GM19238 (cell line): ENCODE results near the gene FMO4.
"Not testable (repeated sequence)": the region's sequence is repeated elsewhere in the genome, so short reads cannot be mapped to it uniquely, and the experiment has no call there.

ENCODE experiments used
- DNase-seq: peaks from one replicate; pipeline ENCODE4 v3.0.0; 2011; ENCODE audit warnings: low spot score; ENCODE audit not compliant: insufficient read length

The FMO4 gene

DNA sequence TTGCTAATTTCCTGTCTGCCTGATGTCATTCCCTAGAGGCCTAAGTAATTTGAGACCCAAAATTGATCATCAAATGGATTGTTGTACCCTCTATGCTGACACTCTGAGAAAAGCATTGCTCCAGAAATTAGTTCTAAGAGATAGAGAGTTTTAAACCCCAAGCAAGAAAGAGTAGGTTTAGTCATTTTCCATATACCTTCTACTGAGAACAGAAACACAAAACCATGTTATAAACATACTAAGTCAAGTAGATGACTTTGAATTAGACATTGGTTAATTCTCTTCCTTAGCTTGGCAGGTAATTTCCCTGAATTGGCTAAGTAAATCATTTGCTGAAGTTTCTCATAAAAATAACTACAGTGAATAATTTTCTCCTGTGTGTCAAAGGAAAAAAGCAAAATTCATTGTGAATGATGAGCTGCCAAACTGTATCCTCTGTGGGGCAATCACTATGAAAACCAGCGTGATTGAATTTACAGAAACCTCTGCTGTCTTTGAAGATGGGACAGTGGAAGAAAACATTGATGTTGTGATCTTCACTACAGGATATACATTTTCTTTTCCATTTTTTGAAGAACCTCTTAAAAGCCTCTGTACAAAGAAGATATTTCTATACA, 20.1 kb downstream of the FMO4 start:
- DNase-seq = no peak

DNA sequence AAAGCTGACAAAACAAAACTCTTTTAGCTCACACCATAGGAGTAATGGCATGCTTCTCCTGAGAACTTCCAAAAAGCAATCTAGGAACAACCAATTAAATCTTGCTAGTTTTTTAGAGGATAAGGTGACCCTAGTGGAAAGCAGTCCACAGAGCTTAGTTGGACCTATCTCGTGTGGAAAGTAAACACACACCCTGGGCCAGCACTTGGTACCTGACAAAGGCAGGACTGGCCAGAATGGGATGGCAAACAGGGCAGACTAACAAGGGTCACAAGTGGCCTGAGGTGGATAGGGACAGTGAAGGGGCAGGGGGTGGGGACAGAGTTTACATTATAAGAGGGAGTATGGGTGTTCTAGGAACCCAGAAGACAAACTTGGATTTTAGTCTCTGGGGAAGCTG, 22.0 kb downstream of the FMO4 start:
- DNase-seq = no peak

DNA sequence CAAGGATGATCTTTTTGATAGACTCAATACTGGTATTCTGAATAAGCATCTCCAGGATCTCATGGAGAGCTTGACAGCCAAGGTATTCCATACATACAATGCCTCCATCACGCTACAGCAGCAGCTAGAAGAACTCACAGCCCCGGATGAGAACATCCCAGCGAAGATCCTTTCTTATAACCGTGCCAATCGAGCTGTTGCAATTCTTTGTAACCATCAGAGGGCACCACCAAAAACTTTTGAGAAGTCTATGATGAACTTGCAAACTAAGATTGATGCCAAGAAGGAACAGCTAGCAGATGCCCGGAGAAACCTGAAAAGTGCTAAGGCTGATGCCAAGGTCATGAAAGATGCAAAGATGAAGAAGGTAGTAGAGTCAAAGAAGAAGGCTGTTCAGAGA, 25.4 kb downstream of the FMO4 start:
- DNase-seq = not testable (repeated sequence)

DNA sequence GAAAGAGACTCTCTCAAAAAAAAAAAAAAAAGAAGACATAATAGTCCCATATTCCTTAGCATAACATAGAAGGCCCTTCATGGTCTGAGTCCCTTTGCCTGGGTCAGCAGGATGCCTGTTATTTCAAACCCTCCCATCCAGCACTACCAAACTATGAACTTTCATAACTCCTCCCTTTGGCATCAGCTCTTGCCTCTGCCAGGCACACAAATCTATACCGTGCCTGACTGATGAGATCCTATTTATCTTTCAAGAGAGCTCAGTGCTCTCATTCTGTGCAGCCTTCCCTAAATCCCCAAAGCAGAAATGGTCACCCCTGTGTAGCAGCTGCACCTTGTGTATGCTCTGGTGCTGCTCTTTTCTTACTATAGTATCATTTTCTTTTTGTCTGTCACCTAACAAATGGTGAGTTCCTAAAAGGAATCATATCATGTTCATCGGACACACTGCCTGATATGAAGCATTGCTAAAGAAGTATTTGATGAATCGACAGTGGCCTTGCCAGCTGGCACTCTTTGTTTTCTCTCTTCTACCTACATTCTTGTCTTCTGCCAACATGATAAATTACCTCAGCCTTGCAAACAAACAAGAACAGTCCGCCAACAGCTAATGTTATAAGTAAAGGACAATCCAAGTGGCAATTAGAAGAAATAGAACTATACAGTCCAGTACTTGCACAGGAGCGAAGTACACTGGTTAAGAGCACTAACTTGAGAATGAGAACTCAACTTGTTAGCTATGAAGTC, 29.9 kb downstream of the FMO4 start:
- DNase-seq = no peak

DNA sequence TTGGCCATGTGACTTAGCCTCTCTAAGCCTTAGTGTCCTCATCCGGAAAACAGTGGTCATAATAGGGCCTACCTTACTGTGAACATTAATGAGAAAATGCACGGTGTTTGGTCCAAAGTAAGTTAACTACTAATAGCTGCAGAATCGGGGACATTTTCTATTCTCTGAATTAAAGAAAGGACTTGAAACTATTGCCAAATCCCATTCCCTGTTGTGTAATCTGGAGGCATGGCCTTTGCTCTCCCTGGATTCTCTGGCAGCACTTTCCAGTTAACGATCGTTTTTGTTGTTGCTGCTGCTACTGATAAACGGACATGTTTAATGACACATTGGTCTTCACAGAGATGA, 30.5 kb downstream of the FMO4 start:
- DNase-seq = no peak

DNA sequence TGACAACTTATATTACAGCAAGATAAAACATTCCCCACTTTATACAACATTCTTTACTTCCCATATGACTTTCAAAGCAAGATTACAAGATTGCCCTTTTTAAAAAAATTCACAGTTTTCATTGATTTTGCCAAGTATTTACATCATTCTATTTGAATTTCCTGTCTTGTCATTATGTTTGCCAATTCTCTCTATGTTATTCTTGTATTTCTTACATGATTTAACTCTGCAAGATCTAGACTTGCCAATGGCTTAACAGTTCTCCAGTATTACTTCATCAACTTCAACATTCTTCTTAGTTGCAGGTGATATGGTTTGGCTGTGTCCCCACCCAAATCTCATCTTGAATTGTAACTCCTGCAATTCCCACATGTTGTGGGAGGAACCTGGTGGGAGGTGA, 31.6 kb downstream of the FMO4 start:
- DNase-seq = no peak

DNA sequence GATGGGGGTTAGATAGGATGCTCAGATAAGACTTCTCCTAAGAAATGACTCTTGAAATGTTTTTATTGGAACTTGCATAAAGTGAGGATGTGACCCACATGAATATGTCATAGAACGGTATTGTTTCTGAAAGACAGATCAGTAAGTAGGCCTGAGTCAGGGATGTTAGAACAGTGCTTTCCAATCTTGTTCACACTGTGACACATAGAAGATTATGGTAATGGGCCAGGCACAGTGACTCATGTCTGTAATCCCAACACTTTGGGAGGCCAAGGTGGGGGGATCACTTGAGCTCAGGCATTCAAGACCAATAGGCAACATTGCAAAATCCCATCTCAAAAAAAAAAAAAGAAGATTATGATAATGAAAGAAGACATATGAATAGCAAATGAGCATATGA, 32.9 kb downstream of the FMO4 start:
- DNase-seq = no peak

DNA sequence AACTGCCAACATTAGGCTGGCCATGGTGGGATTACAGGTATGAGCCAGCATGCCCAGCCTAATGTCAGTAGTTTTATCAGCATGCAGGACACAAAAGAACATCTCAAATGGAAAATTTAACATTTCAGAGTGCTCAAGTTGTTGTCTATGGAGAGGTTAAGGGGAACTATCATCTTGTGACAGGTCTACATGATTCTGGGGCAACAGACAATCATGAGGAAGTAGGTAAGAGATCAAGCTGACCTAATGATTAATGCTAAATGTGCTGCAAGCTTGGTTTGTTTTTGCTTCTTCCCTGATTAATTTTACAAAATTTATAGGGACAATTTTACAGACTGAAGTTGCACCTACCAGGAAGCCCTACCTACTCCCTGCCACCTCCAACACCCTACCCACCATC, 36.6 kb downstream of the FMO4 start:
- DNase-seq = no peak

DNA sequence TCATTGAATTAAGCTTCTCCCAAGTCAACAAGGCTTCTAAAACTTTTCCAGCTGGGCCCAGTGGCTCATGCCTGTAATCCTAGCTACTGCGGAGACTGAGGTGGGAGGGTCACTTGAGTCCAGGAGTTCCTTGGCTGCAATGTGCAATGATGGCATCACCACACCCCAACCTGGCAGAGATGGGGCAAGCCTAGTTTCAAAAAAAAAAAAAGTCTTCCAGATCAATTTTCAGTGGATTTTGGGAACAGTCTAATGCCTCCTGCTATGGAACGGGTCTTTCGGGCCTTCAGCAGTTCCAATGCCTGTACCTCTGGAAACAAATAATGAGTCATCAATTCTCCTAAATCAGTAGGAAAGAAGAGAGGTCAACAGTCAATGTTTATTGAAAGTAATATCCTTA, 38.0 kb downstream of the FMO4 start:
- no peak for DNase-seq

DNA sequence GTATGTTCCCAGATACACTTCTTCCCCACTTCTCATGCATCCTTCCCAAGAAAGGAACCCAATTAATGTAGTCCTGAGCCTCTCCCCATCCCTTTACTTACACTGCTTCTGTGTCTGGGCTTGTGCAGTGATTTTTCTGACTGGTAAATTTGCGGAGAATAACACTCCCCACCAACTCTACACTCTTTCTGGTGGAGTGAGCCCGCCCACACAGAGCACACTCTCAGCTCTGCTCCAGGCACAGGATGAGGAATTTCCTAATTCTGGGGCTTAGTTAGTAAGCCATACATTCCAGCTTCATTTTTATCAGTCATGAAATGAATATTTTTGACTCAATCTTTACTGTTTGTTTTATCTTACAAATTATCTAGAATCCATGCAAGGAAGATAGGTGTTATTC, 38.6 kb downstream of the FMO4 start:
- no peak for DNase-seq

DNA sequence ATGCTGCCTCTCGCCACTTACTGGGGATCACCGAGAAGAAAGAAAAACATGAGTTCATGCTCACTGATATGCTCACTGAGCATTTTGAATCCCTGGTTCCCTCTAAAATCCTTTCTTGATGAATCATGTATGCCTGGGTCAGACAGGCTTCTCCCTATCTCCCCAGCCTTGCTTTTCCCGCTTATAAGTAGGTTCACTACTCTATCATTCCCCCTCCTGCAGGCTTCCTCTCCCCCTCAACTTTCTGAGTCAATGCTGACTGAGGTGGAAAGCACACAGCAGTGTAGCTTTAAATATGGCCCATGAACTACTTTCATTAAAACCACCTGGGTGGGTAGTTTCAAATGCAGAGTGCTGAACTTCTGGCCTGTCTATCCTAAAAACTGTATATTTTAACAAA, 41.7 kb downstream of the FMO4 start:
- no peak for DNase-seq

DNA sequence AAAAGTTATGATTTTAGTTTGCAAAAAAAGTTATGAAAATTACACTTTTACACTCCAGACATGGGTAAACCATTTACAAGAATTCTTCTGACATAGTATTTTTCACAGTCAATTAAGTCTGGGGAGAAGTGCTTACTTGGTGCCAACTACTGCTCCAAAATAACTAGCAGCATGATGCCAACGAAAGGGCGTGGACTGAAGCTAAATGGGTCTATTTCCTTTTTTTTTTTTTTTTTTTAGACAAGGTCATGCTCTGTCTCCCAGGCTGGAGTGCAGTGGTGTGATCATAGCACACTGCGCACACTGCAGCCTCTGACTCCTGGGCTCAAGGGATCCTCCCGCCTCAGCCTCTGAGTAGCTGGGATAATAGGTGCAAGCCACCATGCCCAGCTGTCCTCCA, 43.2 kb downstream of the FMO4 start:
- no peak for DNase-seq

DNA sequence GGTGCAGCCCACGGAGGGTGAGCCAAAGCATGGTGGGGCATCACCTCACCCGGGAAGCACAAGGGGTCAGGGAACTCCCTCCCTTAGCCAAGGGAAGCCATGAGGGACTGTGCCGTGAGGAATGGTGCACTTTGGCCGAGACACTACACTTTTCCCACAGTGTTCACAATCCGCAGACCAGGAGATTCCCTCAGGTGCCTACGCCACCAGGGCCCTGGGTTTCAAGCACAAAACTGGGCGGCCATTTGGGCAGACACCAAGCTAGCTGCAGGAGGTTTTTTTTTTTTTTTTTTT, 45.3 kb downstream of the FMO4 start:
- DNase-seq = not testable (repeated sequence)

DNA sequence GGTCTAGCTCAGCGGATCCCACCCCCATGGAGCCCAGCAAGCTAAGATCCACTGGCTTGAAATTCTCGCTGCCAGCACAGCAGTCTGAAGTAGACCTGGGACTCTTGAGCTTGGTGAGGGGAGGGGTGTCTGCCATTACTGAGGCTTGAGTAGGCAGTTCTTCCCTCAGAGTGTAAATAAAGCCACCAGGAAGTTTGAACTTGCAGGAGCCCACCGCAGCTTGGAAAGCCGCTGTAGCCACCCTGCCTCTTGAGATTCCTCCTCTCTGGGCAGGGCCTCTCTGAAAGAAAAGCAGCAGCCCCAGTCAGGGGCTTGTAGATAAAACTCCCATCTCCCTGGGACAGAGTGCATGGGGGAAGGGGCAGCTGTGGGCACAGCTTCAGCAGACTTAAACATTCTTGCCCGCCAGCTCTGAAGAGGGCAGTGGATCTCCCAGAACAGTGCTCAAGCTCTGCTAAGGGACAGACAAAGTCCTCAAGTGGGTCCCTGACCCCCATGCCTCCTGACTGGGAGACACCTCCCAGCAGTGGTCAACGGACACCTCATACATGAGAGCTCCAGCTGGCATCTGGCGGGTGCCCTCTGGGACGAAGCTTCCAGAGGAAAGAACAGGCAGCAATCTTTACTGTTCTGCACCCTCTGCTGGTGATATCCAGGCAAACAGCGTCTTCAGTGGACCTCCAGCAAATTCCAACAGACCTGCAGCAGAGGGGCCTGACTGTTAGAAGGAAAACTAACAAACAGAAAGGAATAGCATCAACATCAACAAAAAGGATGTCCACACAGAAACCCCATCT, 45.9 kb downstream of the FMO4 start:
- not testable (repeated sequence) for DNase-seq

DNA sequence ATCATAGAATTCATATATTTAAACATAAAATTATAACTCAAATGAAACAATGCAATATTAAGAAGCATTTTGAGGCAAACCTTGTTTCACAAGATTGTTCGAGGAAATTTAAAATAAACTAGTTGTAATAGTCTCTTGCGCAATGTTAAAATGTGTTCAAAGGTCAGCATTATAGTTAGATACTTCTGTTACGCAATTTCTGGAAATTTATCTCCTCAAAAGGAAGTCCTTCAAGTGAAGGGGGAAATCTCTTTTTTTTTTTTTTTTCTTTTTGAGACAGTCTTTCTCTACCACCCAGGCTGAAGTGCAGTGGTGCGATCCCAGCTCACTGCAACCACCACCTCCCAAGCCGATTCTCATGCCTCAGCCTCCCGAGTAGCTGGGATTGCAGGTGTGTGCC, 52.1 kb downstream of the FMO4 start:
- no peak for DNase-seq

DNA sequence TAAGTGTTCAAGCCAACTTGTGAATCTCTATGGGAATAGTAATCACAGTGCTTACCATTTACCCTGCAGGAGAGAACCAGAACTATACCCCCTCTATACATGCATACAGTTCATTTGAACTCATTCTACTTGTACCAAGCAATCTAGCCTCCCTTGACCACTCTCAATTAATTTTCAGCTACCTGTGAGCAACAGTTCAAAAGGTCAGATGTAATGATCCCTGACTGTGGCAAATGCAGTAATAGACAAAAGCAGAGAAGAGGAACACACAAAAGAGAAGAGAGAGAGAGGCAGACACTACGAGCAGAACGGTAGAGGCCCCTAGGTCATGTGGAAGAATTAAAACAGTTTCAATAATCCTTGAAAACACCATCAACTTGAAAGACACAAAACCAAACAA, 52.8 kb downstream of the FMO4 start:
- DNase-seq = no peak

DNA sequence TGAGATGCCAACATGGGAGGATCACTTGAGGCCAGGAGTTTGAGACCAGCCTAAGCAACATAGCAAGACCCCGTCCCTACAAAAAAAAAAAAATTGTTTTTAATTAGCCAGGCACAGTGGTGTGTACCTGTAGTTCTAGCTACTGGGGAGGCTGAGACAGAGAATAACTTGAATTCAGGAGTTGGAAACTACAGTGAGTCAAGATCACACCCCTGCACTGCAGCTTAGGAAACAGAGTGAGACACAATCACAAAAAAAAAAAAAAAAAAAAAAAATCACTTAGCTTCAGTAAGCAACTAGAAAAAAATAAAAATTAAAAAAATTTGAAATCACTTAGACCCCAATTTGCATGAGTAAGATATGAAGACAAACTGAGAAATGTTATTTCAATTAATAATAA, 53.5 kb downstream of the FMO4 start:
- DNase-seq = no peak

DNA sequence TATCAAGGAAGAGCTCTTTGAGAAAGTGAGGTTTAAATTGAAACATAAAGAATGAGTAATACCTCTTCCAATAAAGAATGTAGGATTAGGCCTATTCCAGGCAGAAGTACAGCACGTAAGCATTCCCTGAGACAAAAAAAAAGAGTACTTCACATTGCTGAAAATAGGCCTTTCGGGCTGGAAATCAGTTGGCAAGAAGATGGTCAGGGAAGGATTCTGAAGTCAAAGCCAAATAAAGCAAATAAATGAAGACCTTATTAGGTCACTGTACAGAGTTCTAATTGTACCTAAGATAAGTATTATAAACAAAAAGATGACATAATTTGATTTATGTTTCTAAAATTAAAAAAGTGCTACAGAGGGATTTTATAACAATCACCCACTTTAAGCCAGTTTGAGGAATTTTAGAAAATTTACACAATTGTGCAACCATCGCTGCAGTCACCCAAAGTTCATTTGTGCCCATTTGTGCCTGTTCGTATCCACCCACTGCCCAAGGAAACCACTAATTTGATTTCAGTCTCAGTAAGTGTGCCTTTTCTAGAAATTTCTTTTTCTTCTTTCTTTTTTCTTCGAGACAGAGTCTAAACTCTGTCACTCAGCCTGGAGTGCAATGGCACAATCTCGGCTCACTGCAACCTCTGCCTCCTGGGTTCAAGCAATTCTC, 58.6 kb downstream of the FMO4 start:
- no peak for DNase-seq

DNA sequence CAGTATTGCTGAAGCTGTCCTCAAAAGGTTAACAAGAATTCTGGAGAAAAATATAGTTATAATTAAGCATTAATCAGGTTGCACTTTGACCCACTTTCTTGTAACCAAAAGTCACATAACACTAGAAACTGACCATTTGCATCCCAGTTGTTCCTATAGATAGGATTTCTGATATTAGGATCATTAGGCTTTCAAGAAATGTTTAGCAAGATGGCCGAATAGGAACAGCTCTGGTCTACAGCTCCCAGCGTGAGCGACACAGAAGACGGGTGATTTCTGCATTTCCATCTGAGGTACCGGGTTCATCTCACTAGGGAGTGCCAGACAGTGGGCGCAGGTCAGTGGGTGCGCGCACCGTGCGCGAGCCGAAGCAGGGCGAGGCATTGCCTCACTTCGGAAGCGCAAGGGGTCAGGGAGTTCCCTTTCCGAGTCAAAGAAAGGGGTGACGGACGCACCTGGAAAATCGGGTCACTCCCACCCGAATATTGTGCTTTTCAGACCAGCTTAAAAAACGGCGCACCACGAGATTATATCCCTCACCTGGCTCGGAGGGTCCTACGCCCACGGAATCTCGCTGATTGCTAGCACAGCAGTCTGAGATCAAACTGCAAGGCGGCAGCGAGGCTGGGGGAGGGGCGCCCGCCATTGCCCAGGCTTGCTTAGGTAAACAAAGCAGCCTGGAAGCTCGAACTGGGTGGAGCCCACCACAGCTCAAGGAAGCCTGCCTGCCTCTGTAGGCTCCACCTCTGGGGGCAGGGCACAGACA, 59.6 kb downstream of the FMO4 start:
- not testable (repeated sequence) for DNase-seq

DNA sequence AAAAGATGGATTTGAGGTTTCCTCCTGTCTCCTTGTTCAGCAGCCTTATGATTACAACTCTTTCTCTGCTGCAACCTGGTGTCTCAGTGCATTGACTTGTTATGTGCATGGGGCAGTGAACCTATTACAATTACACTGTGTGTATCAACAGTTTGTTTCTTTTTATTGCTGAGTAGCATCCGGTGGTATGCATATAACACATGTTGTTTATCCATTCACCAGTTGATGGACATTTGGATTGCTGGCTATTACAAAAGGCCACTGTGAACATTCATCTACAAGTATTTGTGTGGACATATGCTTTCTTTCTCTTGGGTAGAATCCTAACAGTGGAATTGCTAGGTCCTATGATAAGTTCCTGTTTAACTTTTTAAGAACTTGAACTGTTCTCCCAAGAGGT, 65.9 kb downstream of the FMO4 start:
- DNase-seq = no peak

DNA sequence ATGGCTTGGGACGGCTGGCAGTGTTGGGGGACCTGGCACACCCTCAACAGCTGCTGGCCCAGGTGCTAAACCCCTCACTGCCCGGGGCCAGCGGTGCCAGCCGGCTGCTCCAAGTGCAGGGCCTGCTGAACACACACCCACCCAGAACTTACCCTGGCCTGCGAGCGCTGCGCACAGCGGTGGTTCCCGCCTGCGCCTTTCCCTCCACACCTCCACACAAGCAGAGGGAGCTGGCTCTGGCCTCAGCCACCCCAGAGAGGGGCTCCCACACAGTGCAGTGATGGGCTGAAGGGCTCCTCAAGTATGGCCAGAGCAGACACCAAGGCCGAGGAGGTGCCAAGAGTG, 67.9 kb downstream of the FMO4 start:
- DNase-seq = no peak

DNA sequence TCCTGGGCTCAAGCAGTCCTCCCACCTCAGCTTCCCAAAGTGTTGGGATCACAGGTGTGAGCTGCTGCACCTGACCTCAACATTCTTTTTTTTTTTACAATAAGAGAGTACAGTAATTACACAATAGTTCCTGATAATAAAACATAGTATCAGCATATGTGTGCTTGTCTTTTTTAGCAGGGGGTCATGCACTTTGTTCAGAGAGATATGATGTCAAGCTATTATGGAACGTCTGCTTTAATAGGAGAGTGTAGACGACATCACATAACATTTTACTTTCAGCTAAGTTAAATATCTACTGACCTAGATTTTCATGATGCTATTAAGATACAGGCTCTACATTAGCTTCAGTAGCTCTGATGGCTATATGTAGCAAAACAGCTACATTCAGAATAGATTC, 70.5 kb downstream of the FMO4 start:
- DNase-seq = no peak
